SH-SY5Y (cell line): ENCODE data around the gene IL19.

Source experiments
- GATA2 ChIP-seq: IDR thresholded peaks from 2 replicates; pipeline ENCODE4 v1.6.1; 2011; ENCODE audit warnings: mild to moderate bottlenecking, low read depth, low read length
- GATA3 ChIP-seq: IDR thresholded peaks from 2 replicates; pipeline ENCODE4 v1.6.1; 2011; ENCODE audit warnings: low read depth, mild to moderate bottlenecking, low read length, moderate library complexity

Gene IL19

DNA sequence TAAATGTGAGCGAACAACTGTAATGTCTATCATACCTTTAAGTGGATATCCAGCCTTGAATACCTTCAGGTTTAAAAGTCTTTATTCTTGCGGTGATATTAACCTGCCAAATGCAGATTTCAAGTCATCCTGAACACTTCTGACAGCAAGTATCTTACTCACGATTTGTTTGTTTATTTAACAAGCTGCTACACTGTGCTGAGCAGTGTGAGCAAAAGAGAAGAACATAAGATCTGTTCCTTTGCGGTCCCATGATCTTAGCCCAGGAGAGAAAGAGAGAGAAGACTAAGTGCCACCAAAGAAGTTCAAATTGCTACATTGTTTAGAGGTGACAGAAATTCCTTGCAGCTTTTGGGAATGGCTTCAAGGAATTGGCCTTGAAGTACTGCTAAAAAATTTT, 117.1 kb downstream of the IL19 start:
- TF ChIP-seq GATA3, result no peak
- no peak for TF ChIP-seq GATA2

DNA sequence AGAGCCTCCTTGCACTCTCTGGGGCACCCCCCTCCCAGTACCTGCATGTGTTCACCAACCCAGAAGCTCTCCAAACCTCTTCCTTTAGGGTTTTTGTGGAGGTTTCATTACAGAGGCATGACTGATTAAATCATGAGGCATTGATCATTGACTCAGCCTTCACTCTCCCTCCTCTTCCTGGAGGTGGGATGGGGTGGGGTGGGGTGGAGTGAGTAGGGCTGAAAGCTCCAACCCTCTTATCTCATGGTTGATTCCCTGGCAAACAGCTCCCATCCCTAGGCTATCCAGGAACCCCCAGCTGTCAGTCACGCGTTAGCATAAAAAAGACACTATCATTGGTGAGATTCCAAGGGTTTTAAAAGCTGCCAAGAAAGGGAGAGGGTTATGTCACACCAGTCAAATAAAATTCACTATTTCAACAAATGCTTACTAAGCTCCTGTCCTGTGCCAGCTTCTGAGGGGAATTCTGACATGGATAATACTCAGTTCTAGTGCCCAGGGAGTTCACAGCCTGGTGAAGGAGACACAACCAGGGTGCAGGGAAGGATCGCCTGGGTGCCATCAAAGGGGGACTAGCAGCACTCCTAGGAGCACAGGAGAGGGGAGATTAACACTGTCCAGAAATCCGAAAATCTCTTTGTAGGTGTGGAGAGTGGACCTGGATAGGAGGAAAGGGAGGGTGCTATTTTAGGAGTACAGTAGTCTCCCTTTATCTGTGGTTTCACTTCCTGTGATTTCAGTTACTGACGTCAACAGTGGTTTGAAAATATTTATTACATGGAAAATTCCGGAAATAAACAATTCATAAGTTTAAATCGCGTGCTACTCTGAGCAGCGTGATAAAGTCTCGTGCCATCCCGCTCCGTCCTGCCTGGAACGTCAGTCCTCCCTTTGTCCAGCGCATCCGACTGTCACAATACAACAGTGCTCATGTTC, 119.8 kb downstream of the IL19 start:
- TF ChIP-seq GATA3 (no peak), GATA2 (no peak)

DNA sequence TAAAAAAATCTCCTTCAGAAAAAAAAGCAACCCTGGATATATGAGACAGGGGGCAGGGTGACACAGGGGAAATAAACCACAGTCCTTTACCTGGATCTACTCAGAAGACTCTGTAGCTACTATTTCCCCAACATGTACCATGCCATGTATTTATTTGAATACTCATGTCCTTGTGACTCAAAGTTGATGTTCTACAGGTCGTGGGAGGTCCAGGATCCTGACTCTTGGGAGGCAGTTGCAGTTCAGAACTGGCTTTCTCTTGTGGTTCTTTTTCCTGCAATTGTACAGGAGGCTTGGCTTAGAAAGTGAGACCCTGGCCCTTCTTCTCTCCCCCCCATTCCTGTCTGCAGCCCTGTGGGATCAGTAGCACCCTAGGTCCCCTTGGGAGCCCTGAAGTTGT, 120.8 kb downstream of the IL19 start:
- TF ChIP-seq GATA3, result no peak
- no peak for TF ChIP-seq GATA2
